PFSK-1 (cell line): ENCODE data around the gene GSC2.

Source experiments
- POLR2AphosphoS5 ChIP-seq: IDR thresholded peaks from 2 replicates; pipeline ENCODE4 v1.6.1; 2012; ENCODE audit warnings: low read depth, mild to moderate bottlenecking, control low read depth, low read length, moderate library complexity
- REST ChIP-seq, 2 experiments: IDR thresholded peaks; 2 replicates each; pipeline versions ENCODE4 v1.6.1 to v1.8.0; 2011 to 2012; ENCODE audit warnings: low read depth in 2 of 2, low read length in 2 of 2, control low read depth in 1 of 2, inconsistent platforms in 1 of 2, mild to moderate bottlenecking in 1 of 2, moderate library complexity in 1 of 2; ENCODE audit not compliant: insufficient read depth in 1 of 2
- SIN3A ChIP-seq: IDR thresholded peaks from 2 replicates; pipeline ENCODE4 v1.6.1; 2012; ENCODE audit warnings: mild to moderate bottlenecking, low read length, moderate library complexity, borderline replicate concordance; ENCODE audit not compliant: insufficient read depth
- TAF1 ChIP-seq: IDR thresholded peaks from 2 replicates; pipeline ENCODE4 v1.6.1; 2012; ENCODE audit warnings: low read length, control low read depth, borderline replicate concordance; ENCODE audit not compliant: insufficient read depth

DNA sequence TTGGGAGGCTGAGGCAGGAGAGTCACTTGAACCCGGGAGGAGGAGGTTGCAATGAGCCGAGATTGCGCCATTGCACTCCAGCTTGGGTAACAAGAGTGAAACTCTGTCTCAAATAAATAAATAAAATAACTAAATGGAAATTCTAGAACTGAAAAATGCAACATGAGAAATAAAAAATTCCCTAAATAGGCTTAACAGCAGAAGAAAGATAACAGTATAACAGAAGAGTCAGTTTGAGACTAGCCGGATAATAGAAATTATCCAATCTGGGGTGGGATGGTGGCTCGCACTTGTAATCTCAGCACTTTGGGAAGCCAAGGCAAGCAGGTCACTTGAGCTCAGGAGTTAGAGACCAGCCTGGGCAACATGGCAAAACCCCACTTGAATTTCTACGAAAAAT is 14.3 kb upstream of the GSC2 start:
- TF ChIP-seq SIN3A (no peak), POLR2AphosphoS5 (no peak), TAF1 (no peak), REST (IDR thresholded peaks at IDR 0.05; ENCODE audit: insufficient read depth in 1 of 2, low read depth in 2 of 2, low read length in 2 of 2) (no peak)
